K562 (cell line): Measurements from ENCODE around the gene CHAC1.

Experiments used
- AFF4 ChIP-seq: sonication (generic); formaldehyde crosslinking; IDR thresholded peaks from 2 replicates; pipeline ENCODE4 v1.8.0; 2023; ENCODE audit warnings: mild to moderate bottlenecking, missing genetic modification reagents
- ARNT ChIP-seq, 2 experiments: fragments of 450-650 bp; IDR thresholded peaks; 2 replicates each; pipeline ENCODE4 v1.6.1; 2016; ENCODE audit warnings: mild to moderate bottlenecking in 1 of 2
- EZH2 ChIP-seq: IDR thresholded peaks from 2 replicates; pipeline ENCODE4 v1.6.1; 2012; ENCODE audit warnings: low read depth, mild to moderate bottlenecking, inconsistent platforms, low read length, borderline replicate concordance
- GABPA ChIP-seq: fragments of 200-800 bp; sonication (Bioruptor generic); conservative IDR thresholded peaks from 2 replicates; pipeline ENCODE4 v1.6.1; 2016; ENCODE audit warnings: low read depth, missing genetic modification characterization, missing compliant biosample characterization
- PPARD ChIP-seq: fragments of 250-450 bp; sonication (Bioruptor Pico); IDR thresholded peaks from 2 replicates; pipeline ENCODE4 v1.8.0; 2022; ENCODE audit warnings: inconsistent platforms, mild to moderate bottlenecking, moderate library complexity
- RAD21 ChIP-seq, 2 experiments: fragments of 250-450 bp in 1 of 2; fragments of 450-650 bp in 1 of 2; sonication (Bioruptor Pico) in 1 of 2; formaldehyde crosslinking in 1 of 2; IDR thresholded peaks in 1 of 2; conservative IDR thresholded peaks in 1 of 2; 2 replicates each; pipeline versions ENCODE4 v1.4.0 to v1.8.0; 2020 to 2022; ENCODE audit warnings: mild to moderate bottlenecking in 2 of 2, moderate library complexity in 1 of 2
- RERE ChIP-seq: sonication (generic); formaldehyde crosslinking; IDR thresholded peaks from 2 replicates; pipeline ENCODE4 v1.8.0; 2023; ENCODE audit warnings: missing genetic modification reagents, mild to moderate bottlenecking, borderline replicate concordance
- SIN3A ChIP-seq, 2 experiments: fragments of 150-350 bp in 1 of 2; IDR thresholded peaks; 2 replicates each; pipeline ENCODE4 v1.6.1; 2011 to 2016; ENCODE audit warnings: borderline replicate concordance in 2 of 2, low read depth in 2 of 2, low read length in 2 of 2, mild to moderate bottlenecking in 2 of 2, moderate library complexity in 2 of 2; ENCODE audit not compliant: control insufficient read depth in 1 of 2
- SUPT5H ChIP-seq: fragments of 450-650 bp; IDR thresholded peaks from 2 replicates; pipeline ENCODE4 v1.6.1; 2016
- ZBTB7A ChIP-seq: IDR thresholded peaks from 2 replicates; pipeline ENCODE4 v1.6.1; 2011; ENCODE audit warnings: low read depth, mild to moderate bottlenecking, low read length, moderate library complexity, borderline replicate concordance; ENCODE audit not compliant: control insufficient read depth
- TF ChIP-seq, protein P1 (sequence below), 2 experiments: IDR thresholded peaks; 2 replicates each; pipeline ENCODE4 v1.6.1; 2011; ENCODE audit warnings: borderline replicate concordance in 1 of 2, control low read depth in 1 of 2, low read depth in 1 of 2, low read length in 1 of 2, mild to moderate bottlenecking in 1 of 2, mixed read lengths in 1 of 2, moderate library complexity in 1 of 2; ENCODE audit not compliant: insufficient read depth in 1 of 2, insufficient read length in 1 of 2, poor library complexity in 1 of 2, severe bottlenecking in 1 of 2; ENCODE audit errors: extremely low read depth in 1 of 2
- TF ChIP-seq, protein P2 (sequence below), 3 experiments: IDR thresholded peaks in 2 of 3; conservative IDR thresholded peaks in 1 of 3; 2 replicates each; pipeline ENCODE4 v1.5.1; 2011 to 2012; ENCODE audit warnings: low read length in 3 of 3, mild to moderate bottlenecking in 3 of 3, control low read depth in 2 of 3, improper control_type of control experiment in 1 of 3, inconsistent platforms in 1 of 3, low read depth in 1 of 3, mixed read lengths in 1 of 3, moderate library complexity in 1 of 3; ENCODE audit not compliant: insufficient read depth in 2 of 3
- TF ChIP-seq, protein P3 (sequence below): sonication (generic); formaldehyde crosslinking; IDR thresholded peaks from 2 replicates; pipeline ENCODE4 v1.5.0; 2020; ENCODE audit warnings: missing genetic modification reagents

GRCh38 chr15:40981186-40981585 lies 27.9 kb downstream of the CHAC1 start:
- TF ChIP-seq RERE (no peak), PPARD (no peak), ARNT (IDR thresholded peaks at IDR 0.05) (no peak), ZBTB7A (no peak), RAD21 (CRISPR knock-in tag; conservative IDR thresholded peaks at IDR 0.05 in 1 of 2, IDR thresholded peaks at IDR 0.05 in 1 of 2) (no peak), GABPA (tag) (no peak), SIN3A (IDR thresholded peaks at IDR 0.05; ENCODE audit: borderline replicate concordance in 2 of 2, control insufficient read depth in 1 of 2, low read depth in 2 of 2, low read length in 2 of 2) (no peak), EZH2 (no peak), SUPT5H (no peak), AFF4 (no peak)
- TF ChIP-seq, protein P1, sequence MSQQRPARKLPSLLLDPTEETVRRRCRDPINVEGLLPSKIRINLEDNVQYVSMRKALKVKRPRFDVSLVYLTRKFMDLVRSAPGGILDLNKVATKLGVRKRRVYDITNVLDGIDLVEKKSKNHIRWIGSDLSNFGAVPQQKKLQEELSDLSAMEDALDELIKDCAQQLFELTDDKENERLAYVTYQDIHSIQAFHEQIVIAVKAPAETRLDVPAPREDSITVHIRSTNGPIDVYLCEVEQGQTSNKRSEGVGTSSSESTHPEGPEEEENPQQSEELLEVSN (IDR thresholded peaks at IDR 0.05; ENCODE audit: borderline replicate concordance in 1 of 2, extremely low read depth in 1 of 2, insufficient read depth in 1 of 2, insufficient read length in 1 of 2, low read depth in 1 of 2, low read length in 1 of 2, poor library complexity in 1 of 2, severe bottlenecking in 1 of 2) = no peak
- TF ChIP-seq, protein P2, sequence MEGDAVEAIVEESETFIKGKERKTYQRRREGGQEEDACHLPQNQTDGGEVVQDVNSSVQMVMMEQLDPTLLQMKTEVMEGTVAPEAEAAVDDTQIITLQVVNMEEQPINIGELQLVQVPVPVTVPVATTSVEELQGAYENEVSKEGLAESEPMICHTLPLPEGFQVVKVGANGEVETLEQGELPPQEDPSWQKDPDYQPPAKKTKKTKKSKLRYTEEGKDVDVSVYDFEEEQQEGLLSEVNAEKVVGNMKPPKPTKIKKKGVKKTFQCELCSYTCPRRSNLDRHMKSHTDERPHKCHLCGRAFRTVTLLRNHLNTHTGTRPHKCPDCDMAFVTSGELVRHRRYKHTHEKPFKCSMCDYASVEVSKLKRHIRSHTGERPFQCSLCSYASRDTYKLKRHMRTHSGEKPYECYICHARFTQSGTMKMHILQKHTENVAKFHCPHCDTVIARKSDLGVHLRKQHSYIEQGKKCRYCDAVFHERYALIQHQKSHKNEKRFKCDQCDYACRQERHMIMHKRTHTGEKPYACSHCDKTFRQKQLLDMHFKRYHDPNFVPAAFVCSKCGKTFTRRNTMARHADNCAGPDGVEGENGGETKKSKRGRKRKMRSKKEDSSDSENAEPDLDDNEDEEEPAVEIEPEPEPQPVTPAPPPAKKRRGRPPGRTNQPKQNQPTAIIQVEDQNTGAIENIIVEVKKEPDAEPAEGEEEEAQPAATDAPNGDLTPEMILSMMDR (IDR thresholded peaks at IDR 0.05 in 2 of 3, conservative IDR thresholded peaks at IDR 0.05 in 1 of 3; ENCODE audit: insufficient read depth in 2 of 3, low read depth in 1 of 3, low read length in 3 of 3) = no peak
- TF ChIP-seq, protein P3, sequence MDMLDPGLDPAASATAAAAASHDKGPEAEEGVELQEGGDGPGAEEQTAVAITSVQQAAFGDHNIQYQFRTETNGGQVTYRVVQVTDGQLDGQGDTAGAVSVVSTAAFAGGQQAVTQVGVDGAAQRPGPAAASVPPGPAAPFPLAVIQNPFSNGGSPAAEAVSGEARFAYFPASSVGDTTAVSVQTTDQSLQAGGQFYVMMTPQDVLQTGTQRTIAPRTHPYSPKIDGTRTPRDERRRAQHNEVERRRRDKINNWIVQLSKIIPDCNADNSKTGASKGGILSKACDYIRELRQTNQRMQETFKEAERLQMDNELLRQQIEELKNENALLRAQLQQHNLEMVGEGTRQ (CRISPR knock-in tag) = no peak
